ENCODE results near the gene OR4B1. TPM values are rescaled to one million over a fixed set of nuclear protein-coding genes. Genes with fewer than 3 reads are reported as not detected.
"Not testable (repeated sequence)": the region's sequence is repeated elsewhere in the genome, so short reads cannot be mapped to it uniquely, and the experiment has no call there.

The OR4B1 gene
- total and polyA plus RNA-seq, 8 donors = not detected

- H3K9me3 ChIP-seq = no peaks in the 10 kb centered on the region
- no peak for DNase-seq
- H3K27me3 ChIP-seq = peaks cover 0 to 3% (median 0%) of the 10 kb centered on the region in 3 donors
- WGBS, 5 donors = 66 to 82% (median 80%) methylated on average over 2 of the region's 2 CpGs
- no peaks in the 10 kb centered on the region for H3K36me3 ChIP-seq
- TF ChIP-seq CTCF (IDR thresholded peaks at IDR 0.05) = no peak
- TF ChIP-seq EP300 (IDR thresholded peaks at IDR 0.05) = no peak
- TF ChIP-seq POLR2A (IDR thresholded peaks at IDR 0.05) = no peak
- intact Hi-C loops (cut with DNase I; ENCODE audit: low total_unique reads) = no loop called here
- H3K27ac ChIP-seq = no peak overlapping the region
- no peak overlapping the region for H3K4me3 ChIP-seq
- no peaks in the 10 kb centered on the region for H3K4me1 ChIP-seq
Measured at GRCh38 chr11:48207881-48208280, 8.7 kb upstream of the OR4B1 start.

GRCh38 chr11:48210052-48210451 is 6.6 kb upstream of the OR4B1 start:
- H3K4me1 ChIP-seq = no peaks in the 10 kb centered on the region
- WGBS, 5 donors = 18 to 32% (median 28%) methylated on average over 7 of the region's 7 CpGs
- H3K36me3 ChIP-seq = no peaks in the 10 kb centered on the region
- no peak overlapping the region for H3K4me3 ChIP-seq
- H3K9me3 ChIP-seq = no peaks in the 10 kb centered on the region
- H3K27ac ChIP-seq = no peak overlapping the region
- no peak for DNase-seq
- H3K27me3 ChIP-seq = peaks cover 0 to 3% (median 0%) of the 10 kb centered on the region in 3 donors
- TF ChIP-seq CTCF (IDR thresholded peaks at IDR 0.05) = no peak
- TF ChIP-seq POLR2AphosphoS5 (IDR thresholded peaks at IDR 0.05) = no peak
- no peak for TF ChIP-seq EP300 (IDR thresholded peaks at IDR 0.05)
- TF ChIP-seq POLR2A (IDR thresholded peaks at IDR 0.05) = no peak
- intact Hi-C loops (cut with DNase I; ENCODE audit: low total_unique reads) = no loop called here

- H3K4me3 ChIP-seq = no peak overlapping the region
Measured at GRCh38 chr11:48228761-48229160, 12.2 kb downstream of the OR4B1 start.

GRCh38 chr11:48230057-48230456 is 13.4 kb downstream of the OR4B1 start:
- H3K27me3 ChIP-seq; H3K4me3 ChIP-seq; H3K27ac ChIP-seq; H3K36me3 ChIP-seq; intact Hi-C loops (cut with DNase I; ENCODE audit: low total_unique reads); DNase-seq; H3K4me1 ChIP-seq: not testable (repeated sequence)
- peaks cover 0 to 24% (median 19%) of the 10 kb centered on the region in 4 donors for H3K9me3 ChIP-seq
- 82 to 92% (median 88%) methylated on average over 11 of the region's 11 CpGs for WGBS, 5 donors

More at GRCh38 chr11:48228761-48229160, 12.2 kb downstream of the OR4B1 start:
- no peak for TF ChIP-seq CTCF (IDR thresholded peaks at IDR 0.05)
- TF ChIP-seq EP300 (IDR thresholded peaks at IDR 0.05) = no peak
- H3K9me3 ChIP-seq = peaks cover 0 to 24% (median 19%) of the 10 kb centered on the region in 4 donors
- H3K27me3 ChIP-seq = no peaks in the 10 kb centered on the region
- no peak for DNase-seq
- H3K4me1 ChIP-seq = no peaks in the 10 kb centered on the region
- no peaks in the 10 kb centered on the region for H3K36me3 ChIP-seq
- WGBS, 5 donors = 78 to 88% (median 84%) methylated on average over 8 to 18 of the region's 18 CpGs
- H3K27ac ChIP-seq = no peak overlapping the region
- intact Hi-C loops (cut with DNase I; ENCODE audit: low total_unique reads) = no loop called here

GRCh38 chr11:48237727-48238126 is 21.1 kb downstream of the OR4B1 start:
- Histone ChIP-seq H3K4me3 (no peak overlapping the region), H3K4me1 (no peaks in the 10 kb centered on the region), H3K9me3 (peaks cover 0 to 25% (median 6%) of the 10 kb centered on the region in 4 donors), H3K36me3 (no peaks in the 10 kb centered on the region), H3K27ac (no peak overlapping the region), H3K27me3 (peaks cover 0 to 14% (median 0%) of the 10 kb centered on the region in 3 donors)
- TF ChIP-seq CTCF (IDR thresholded peaks at IDR 0.05) (no peak), POLR2A (IDR thresholded peaks at IDR 0.05) (no peak), EP300 (IDR thresholded peaks at IDR 0.05) (no peak), POLR2AphosphoS5 (IDR thresholded peaks at IDR 0.05) (no peak)
- intact Hi-C loops (cut with DNase I; ENCODE audit: low total_unique reads) = no loop called here
- WGBS, 5 donors = 25 to 44% (median 37%) methylated on average over 3 of the region's 3 CpGs
- no peak for DNase-seq

Measured in stomach (tissue), 9 donors.